Adrenal gland (tissue), 5 donors: Measurements from ENCODE around the gene DNAH8.

ENCODE experiments used
- POLR2A ChIP-seq, 2 donors: fragments of 450-650 bp; IDR thresholded peaks; one replicate each; pipeline ENCODE4 v1.6.1; 2017; ENCODE audit warnings: antibody characterized with exemption in 2 of 2, mild to moderate bottlenecking in 2 of 2, moderate library complexity in 1 of 2
- TF ChIP-seq, protein P1 (sequence below), 6 experiments: fragments of 450-650 bp in 4 of 6; fragments of 200-600 bp in 2 of 6; sonication (generic) in 1 of 6; IDR thresholded peaks; 1 replicate in 5 of 6; 2 replicates in 1 of 6; pipeline versions ENCODE4 v1.5.1 to v1.8.0; 2016 to 2021; ENCODE audit warnings: antibody characterized with exemption in 6 of 6, mild to moderate bottlenecking in 2 of 6, moderate library complexity in 1 of 6
- donor health status: DM: no; HTN: no; CAD: no.

DNA sequence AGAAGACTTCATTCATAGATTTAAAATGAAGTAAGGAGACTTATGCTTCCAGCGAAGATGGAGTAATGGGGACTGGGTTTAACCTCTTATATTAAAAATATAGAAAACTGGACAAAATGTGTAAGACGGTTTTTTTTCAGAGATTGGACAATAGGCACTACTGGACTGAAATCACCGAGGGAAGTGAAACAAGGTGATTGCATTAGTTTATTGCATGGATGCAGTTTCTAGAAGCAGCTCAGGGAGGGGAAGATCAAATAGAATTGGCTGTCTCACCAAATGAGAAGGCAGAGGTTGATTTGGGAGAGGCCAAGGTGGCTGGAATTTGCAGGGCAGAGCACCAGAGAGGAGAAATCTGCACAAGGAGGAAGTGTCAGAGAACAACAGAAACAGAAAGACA lies 162.6 kb downstream of the DNAH8 start:
- TF ChIP-seq, protein P1, sequence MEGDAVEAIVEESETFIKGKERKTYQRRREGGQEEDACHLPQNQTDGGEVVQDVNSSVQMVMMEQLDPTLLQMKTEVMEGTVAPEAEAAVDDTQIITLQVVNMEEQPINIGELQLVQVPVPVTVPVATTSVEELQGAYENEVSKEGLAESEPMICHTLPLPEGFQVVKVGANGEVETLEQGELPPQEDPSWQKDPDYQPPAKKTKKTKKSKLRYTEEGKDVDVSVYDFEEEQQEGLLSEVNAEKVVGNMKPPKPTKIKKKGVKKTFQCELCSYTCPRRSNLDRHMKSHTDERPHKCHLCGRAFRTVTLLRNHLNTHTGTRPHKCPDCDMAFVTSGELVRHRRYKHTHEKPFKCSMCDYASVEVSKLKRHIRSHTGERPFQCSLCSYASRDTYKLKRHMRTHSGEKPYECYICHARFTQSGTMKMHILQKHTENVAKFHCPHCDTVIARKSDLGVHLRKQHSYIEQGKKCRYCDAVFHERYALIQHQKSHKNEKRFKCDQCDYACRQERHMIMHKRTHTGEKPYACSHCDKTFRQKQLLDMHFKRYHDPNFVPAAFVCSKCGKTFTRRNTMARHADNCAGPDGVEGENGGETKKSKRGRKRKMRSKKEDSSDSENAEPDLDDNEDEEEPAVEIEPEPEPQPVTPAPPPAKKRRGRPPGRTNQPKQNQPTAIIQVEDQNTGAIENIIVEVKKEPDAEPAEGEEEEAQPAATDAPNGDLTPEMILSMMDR (IDR thresholded peaks at IDR 0.05) = no peak
- no peak for TF ChIP-seq POLR2A (IDR thresholded peaks at IDR 0.05)
